Skin epidermis (tissue), 12 donors: ENCODE measurements around the gene JOSD2.

ENCODE experiments used
- H3K27ac ChIP-seq, 21 experiments: fragments of 200-600 bp; sonication (generic) in 11 of 21; one replicate each; pipeline ENCODE4 v1.5.0; 2020; ENCODE audit warnings: mild to moderate bottlenecking in 3 of 21, inconsistent platforms in 2 of 21, moderate library complexity in 2 of 21
- H3K4me3 ChIP-seq, 7 experiments: fragments of 200-600 bp; sonication (generic) in 2 of 7; one replicate each; pipeline ENCODE4 v1.5.0; 2020; ENCODE audit warnings: inconsistent platforms in 2 of 7, mild to moderate bottlenecking in 2 of 7, moderate library complexity in 1 of 7

JOSD2 gene

DNA sequence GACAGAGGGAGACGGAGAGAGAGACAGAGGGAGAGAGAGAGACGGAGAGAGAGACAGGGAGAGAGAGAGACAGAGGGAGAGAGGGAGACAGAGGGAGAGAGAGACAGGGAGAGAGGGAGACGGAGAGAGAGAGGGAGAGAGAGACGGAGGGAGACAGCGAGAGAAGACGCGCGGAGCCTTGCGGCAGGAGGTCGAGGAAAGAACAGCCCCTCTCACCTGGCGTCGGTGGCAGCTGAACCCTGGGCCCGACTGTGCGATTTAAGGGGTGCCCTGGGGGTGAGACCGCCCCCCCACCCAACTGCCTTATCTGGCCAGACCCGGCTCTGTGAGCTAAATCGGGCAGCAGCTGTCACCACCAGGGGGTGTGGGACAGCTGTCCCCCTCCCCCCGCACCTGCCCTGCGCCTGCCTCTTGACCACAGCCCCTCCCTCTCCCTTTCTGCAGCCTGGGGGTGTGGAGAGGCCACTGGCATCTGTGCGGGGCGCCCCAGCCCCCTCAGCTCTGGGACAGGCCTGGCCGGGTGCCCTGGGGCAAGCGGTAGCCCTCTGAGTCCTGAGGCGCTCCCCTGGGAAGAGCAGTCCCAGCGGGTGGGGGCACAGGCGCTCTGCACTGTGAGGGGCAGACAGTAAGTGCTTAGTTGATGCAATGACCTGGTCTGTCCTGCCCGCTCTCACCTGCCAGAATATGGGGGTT is 10.8 kb downstream of the JOSD2 start:
- Histone ChIP-seq H3K4me3 (no peak overlapping the region), H3K27ac (no peak overlapping the region)

DNA sequence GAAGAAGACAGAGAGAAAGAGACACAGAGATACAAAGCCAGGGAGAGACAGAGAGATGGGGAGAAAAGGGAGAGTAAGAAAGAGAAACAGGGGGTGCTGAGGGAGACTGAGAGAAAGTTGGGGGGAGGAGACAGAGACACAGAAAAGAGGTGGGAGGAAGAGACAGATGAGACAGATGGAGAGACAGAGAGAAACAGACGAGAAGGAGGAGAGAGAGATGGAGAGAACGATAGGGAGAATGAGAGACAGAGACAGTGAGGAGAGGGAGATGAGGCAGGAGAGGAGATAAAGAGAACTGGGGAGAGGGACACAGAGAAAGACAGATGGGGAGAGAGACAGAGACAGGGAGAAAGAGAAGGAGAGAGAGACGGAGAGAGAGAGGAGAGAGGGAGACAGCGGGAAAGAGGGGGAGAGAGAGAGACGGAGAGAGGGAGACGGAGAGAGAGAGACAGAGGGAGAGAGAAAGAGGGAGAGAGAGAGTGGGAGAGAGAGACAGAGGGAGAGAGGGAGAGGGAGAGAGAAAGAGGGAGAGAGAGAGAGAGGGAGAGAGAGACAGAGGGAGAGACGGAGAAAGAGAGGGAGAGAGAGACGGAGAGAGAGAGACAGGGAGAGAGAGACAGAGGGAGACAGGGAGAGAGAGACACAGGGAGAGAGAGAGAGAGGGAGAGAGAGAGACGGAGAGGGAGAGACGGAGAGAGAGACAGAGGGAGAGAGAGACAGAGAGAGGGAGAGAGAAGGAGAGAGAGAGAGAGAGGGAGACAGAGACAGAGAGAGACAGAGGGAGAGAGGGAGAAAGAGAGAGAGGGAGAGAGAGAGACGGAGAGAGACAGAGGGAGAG is 12.6 kb downstream of the JOSD2 start:
- Histone ChIP-seq H3K27ac (no peak overlapping the region), H3K4me3 (no peak overlapping the region)

DNA sequence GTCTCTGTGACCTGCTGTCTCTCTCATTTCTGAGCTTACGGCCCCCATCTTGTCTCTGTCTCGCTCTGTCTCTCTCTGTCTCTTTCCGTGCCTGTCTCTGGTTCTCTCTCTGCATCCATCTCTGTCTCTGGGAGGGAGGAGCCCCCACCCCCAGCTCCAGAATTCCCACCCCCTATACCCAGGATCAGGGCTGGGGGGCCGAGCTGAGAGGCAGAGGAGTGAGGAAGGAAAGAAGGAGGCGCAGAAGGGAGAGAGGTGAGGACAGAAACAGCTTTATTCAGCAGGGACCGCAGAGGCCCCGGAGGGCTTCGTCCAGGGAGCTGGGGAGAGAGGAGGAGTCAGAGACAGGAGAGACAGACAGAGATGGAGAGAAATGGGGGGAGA is 14.0 kb downstream of the JOSD2 start:
- Histone ChIP-seq H3K27ac (no peak overlapping the region), H3K4me3 (no peak overlapping the region)

DNA sequence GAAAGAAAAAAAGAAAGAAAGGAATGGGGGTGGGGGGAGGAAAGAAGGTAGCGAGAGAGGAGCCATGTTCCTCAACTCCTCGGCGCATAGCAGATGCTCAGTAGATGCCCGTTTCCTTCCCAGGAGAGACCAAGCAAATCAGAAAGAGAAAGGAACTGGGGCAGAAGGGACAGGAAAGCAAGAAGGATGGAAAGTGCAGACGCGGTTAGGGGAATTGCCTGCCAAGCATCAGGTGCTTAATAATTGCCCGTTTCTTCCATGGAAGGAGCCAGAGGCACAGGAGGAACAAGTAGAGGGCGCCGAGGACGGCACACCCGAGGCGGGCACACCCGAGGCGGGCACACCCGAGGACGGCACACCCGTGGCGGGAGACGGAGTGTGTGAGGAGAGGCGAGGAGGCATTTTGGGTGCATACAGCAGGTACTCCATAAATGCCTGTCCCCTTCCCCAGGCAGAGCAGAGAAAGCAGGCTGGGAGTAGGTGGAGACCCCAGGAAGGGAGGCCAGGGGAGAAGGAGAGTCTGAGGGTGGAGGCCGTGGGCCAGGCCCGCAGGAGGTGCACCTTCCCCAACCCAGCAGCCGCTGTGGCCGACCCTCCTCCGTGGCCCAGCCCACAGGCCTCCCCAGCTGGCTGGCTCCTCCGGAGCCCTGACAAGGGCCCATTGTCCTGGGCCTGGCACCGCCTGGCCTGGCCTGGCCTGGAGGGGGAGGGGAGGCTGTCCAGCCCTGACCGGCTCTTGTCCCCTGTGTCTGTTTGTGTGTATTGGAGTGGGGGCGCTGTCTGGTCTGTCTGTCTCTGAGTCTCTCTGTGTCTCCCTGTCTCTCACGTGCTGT is 14.6 kb downstream of the JOSD2 start:
- Histone ChIP-seq H3K4me3 (no peak overlapping the region), H3K27ac (no peak overlapping the region)

DNA sequence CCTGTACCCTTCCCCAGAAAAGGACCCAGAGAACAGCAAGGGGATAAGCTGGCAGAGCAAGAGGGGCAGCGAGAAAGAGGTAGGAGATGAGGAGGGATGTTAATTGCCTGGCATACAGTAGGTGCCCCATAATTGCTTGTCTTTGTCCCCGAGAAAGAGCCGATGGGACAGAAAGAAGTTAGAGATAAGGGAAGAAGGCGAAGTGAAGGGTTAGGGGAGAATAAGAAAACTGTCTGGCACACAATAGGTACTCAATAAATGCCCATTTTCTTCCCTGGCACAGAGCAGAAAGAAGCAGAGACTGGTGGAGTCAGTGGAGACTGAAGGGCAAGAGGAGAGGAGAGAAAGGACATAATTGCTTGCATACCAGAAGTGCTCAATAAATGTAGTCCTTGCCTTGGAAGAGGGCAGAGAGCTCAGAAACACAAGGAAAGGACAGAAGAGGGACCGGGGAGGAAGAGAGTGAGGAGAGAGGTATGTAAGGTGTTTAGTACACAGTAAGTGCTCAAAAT is 15.9 kb downstream of the JOSD2 start:
- Histone ChIP-seq H3K4me3 (no peak overlapping the region), H3K27ac (no peak overlapping the region)

DNA sequence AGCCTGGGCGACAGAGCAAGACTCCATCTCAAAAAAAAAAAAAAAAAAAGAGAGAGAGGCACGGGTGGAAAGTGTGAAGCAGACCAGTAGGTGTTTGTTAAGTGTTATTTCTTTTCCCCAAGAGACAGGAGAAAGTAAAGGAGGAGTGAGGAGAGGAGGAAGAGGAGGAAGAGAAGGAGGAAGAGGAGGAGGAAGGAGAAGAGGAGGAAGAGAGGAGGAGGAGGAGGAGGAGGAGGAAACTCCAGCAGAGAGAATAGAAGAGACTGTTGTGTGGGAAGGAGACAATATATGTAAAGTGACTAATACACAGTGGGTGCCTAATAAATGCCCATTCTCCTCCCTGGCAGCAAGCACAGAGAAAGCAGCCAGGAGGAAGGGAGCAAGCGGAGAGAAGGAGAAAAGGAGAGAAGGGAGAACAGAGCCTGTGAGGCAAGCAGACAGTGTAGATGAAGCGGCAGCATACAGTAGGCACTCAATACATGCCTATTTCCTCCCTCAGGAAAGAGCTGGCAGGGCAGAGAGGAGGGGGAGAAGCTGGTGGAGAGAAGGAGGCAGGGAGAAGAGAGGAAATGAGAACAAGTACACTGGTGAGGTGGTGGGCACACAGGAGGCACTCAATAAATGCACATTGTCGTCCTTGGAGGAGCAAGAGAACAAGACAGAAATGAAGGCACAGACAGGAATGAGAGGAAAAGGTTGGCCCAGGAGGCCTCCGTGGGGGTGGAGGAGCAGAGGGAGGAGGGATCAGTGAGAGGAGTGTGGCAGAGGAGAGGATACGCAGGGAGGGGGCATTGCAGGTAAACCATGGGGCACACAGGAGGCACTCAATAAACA is 16.6 kb downstream of the JOSD2 start:
- Histone ChIP-seq H3K27ac (no peak overlapping the region), H3K4me3 (no peak overlapping the region)

DNA sequence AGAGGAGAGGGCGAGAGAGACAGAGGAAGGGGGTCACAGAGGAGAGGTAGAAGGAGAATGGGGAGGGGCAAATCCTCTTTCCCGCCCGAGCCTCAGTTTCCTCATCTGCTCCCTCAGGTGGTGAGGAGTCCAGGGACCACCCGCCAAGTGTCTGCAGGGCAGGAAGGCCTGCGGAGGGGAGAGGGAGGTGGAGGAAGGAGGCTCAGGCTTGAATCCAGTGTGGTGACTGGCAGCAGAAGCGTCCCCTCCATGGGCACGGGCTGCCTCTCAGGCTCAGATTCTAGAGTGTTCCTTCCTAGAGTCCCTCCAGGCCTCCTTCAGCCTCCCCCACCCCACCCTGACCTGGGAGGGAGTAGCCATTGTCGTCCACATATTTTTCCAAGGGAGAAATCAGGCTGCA is 17.8 kb downstream of the JOSD2 start:
- Histone ChIP-seq H3K4me3 (no peak overlapping the region), H3K27ac (no peak overlapping the region)

DNA sequence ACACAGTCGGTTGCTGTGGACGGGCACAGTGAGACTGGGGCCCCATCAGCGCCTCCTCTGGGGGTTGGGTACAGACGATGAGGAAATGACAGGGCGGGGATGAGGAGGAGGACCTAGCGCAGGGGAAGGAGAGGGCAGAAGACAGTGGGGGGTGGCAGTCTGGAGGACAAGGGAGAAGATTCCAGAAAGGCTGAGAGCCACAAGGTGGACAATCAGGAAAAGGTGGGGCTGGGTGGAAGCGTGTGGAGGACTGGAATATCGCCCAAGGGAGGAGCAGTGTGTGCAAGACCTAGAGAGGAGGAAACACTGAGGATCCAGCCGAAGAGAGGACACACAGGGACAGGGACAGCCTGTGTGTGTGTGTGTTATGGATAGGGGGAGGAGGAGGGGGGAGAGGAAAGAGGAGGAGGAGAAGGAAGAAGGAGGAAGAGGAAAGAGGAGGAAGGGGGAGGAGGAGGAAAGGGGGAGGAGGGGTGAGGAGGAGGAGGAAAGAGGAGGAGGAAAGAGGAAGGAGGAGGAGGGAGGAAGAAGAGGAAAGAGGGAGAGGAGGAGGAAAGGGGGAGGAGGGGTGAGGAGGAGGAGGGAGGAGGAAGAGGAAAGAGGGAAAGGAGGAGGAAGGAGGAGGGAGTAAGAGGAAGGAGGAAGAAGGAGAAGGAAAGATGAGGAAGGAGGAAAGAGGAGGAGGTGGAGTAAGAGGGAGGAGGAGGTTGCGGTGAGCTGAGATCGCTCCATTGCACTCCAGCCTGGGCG is 18.5 kb downstream of the JOSD2 start:
- H3K27ac ChIP-seq = no peak overlapping the region
- no peak overlapping the region for H3K4me3 ChIP-seq

DNA sequence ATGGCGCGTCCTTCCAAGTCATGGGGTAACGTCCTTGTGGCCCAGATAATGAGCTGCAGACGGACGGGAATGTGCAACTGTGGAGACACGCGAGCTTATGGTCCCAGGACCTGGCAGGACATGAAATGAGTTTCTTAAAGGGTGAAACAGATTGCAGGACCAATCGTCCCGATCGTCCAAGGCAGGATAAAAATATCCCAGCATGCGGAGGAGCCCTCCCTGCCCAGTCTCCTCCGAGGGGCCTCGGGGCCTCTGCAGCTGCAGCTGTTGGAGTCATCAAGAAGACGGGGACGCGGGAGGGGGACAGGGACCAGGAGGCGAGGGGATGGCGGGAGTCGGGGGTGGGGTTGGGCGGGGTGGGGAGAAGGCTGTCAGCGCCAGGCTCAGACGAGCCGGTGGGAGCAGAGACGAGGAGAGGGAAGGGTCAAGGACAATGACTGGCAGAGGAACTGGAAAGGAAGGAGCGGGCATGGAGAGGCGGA is 20.0 kb downstream of the JOSD2 start:
- H3K4me3 ChIP-seq = no peak overlapping the region
- no peak overlapping the region for H3K27ac ChIP-seq

DNA sequence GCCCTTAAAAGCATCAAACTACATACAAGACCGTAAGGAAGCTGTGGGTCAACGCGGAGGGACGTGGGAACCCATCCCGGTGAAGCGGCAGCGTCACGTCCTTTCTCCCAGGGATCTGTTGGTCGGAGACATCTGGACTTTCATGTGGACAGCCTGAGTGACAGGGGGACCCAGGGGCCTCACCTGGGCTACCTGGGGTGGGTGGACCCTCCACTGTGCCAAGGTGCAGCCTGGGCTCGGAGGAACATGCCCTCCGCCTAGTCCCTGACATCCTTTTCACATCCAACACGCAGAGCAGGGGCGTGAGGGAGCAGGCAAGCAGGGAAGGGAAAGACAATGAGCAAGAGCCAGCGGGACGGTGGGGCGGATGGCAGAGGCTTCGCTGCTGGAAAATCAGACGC is 20.6 kb downstream of the JOSD2 start:
- Histone ChIP-seq H3K27ac (no peak overlapping the region), H3K4me3 (no peak overlapping the region)

DNA sequence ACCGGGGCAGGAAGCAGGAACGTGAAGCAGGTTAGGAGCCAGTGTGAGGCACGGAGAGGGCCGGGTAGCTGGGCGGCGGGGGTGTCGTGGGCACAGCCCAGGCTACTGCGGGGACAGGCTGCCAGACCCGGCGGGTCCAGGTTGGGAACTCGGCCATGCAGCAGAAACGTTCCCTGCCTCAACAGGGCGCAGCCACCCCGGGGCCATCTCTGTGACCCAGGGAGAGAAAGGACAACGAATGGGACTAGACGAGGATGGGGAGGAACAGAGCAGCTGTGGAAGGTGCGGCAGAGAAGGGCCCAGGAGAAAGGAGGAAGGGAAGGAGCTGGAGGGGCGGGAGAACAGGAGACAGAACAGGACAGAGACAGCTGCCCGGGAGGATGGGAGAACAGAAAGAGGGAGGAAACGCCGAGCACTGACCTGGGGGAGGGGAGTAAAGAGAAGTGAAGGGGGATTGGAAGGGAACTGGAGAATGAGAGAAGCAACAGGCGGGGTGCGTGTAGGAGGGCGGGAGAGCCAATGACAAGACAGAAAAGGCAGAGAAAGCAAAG is 21.5 kb downstream of the JOSD2 start:
- Histone ChIP-seq H3K4me3 (no peak overlapping the region), H3K27ac (no peak overlapping the region)

DNA sequence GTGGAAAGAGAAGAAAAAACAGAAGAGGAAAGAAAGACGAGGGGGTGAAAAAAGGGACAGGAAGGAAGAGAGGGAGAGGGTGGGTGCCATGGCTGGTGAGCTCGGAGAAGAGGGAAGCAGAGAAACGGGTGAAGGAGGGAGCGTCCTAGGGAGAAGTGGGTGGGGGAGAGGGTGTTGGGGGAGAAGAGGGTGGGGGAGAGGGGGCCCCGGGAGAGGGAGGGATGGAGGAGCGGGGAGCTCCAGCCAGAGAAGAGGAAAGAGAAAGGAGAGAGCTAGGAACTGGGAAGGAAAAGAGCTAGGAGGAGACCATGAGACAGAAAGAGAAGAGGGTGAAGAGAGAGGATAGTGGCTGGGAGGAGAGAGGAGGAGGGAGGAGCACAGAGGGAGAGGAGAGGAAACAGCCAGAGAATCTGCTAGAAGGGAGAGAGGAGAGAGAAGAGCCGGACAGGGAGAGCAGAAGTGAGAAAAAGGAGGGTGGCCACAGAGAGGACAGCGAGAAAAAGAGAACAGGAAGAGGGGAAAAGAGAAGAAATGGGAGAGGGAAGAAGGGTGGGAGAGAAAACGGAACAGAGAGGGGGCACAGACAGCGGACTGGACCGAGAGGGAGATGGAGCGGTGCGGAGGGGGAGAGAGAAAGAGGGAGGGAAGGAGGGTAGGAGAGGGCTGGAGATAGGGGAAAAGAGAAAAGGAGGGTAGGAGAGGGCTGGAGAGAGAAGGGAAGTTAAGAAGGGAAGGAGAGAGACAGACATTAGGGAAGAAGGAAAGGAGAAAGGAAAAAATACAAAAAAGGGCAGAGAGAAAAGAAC is 22.4 kb downstream of the JOSD2 start:
- Histone ChIP-seq H3K4me3 (no peak overlapping the region), H3K27ac (no peak overlapping the region)

DNA sequence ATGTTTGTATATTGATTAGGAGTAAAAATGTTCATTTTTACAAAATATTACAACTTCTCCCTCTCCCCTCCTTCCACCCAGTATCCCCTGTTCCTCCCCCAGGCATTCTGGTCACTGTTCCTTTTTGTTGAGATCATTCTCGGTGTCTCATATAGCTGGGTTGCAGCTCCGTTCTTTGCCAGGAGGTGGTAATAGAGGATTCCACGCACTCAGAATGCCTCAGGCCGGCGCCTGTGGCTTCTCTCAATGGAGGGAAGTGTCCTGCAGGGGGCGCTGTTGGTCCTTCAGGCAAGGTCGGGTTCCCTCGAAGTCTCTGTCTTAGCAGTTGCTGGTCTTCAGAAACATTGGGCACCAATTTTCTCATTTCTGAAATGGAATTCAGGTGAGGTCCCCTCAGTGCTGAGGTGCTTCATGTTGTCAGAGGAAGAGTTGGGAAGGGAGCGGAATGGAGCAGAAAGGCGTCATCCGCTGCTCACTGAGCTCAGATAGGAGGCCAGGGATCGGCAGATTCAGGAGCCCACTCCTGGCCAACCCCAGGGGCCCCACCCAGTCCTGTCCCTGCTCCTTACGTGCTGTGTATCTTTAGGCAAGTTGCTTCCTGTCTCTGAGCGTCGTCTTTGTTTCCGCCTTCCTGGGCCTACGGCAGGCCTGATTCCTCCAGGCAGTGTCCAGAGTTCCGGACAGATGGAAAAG is 24.0 kb downstream of the JOSD2 start:
- Histone ChIP-seq H3K27ac (no peak overlapping the region), H3K4me3 (no peak overlapping the region)

DNA sequence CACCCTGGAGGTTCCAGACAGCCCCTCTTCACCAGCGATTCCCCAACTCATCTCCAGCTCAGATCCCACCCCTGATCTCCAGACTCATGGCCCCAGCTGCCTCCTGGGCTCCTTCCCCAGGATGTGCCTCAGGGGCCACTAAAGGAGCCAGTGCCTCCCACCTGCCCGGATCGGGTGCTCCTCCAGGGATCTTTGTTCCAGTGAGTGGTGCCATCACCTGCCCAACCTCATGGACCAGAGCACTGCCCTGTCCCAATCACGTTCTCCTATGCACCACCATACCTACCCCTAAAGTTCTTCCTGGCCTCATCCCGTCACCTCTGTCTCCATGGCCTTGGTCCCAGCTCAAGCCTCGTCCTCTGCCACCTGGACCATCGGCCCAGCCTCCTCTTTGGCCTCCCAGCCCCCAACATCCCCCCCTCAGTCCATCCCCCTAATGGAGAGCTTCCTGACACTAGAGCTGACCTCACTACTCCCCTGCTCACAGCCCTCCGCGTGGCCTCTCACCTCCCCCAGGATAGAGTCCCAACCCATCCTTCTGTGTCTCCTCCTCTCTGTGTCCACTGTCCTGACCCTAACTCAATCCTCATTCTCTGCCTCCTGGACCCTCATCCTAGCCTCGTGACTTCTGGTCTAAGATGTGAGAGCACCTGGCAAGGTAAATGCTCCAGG is 25.6 kb downstream of the JOSD2 start:
- Histone ChIP-seq H3K27ac (no peak overlapping the region), H3K4me3 (no peak overlapping the region)

DNA sequence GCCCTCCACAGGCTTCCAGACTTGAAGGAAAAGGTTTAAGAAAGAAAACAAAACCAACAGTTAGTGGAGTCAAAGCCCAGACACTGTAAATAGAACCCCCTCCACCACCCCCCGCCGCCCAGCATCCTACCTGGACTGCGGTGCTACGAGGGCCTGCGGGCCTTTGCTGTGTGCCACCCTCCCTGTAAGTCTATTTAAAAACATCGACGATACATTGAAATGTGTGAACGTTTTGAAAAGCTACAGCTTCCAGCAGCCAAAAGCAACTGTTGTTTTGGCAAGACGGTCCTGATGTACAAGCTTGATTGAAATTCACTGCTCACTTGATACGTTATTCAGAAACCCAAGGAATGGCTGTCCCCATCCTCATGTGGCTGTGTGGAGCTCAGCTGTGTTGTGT is 28.1 kb downstream of the JOSD2 start:
- H3K4me3 ChIP-seq = no peak overlapping the region
- H3K27ac ChIP-seq = no peak overlapping the region

DNA sequence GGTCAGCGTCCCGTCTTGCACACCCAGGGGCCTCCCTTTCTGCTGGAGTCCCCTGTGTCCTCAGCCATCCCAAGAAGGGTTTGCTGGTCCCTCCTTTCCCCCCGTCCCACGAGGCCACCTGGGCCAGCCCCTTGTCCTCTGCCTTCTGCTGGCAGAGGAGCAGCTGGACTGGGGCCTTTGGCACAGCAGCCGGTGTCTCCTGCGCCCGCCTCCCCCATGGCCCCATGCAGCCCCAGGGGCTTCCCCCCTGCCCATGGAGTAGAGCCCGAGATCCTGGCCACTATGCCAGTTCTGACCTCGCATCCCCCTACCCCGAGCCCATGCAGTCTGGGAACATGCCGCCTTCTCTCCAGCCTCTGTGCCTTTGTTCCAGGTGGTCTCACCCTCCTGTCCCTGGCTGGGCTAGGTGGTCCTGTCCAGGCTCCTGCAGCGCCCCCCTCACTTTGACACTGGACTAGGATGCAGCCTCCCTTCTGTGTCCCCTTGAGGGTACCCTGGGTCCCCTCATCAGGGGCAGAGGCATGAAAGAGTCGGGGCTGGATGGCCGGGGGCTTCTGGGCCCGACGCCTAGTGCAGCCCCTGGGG is 28.6 kb downstream of the JOSD2 start:
- no peak overlapping the region for H3K27ac ChIP-seq
- no peak overlapping the region for H3K4me3 ChIP-seq
